ENCODE measurements around the gene CAMKK1.

Gene CAMKK1

GRCh38 chr17:3909257-3909656 lies 16.4 kb upstream of the CAMKK1 start:
- TF ChIP-seq CTCF (IDR thresholded peaks at IDR 0.05) = no peak

GRCh38 chr17:3907483-3908216 lies 14.8 kb upstream of the CAMKK1 start:
- TF ChIP-seq CTCF (IDR thresholded peaks at IDR 0.05) = peak; percentile 14; the same call in 1 of the 2 replicates

GRCh38 chr17:3906881-3907280 lies 14.0 kb upstream of the CAMKK1 start:
- TF ChIP-seq CTCF (IDR thresholded peaks at IDR 0.05) = no peak

- no peak for TF ChIP-seq CTCF (IDR thresholded peaks at IDR 0.05)
Measured at GRCh38 chr17:3905017-3905520, 12.2 kb upstream of the CAMKK1 start.

DNA sequence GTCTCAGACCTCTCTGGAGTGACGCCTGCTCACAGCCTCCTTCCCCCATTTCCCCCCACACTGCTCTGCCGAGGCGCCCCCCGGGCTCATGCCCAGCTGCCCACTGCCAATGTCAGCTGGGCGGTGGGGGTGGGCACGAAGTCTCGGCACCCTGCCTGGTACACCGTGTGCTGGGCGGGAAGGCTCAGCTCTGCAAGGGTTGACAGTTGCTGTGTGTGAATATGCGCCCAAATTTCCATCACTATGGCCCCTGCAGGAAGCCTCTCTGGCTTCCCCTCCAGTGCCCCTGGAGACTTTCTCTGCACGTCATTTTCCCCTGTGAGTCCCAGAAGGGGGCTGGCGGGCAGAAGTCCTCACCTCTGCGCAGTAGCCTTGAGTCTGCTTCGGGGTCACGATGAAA lies 11.6 kb upstream of the CAMKK1 start:
- no peak for TF ChIP-seq CTCF (IDR thresholded peaks at IDR 0.05)

DNA sequence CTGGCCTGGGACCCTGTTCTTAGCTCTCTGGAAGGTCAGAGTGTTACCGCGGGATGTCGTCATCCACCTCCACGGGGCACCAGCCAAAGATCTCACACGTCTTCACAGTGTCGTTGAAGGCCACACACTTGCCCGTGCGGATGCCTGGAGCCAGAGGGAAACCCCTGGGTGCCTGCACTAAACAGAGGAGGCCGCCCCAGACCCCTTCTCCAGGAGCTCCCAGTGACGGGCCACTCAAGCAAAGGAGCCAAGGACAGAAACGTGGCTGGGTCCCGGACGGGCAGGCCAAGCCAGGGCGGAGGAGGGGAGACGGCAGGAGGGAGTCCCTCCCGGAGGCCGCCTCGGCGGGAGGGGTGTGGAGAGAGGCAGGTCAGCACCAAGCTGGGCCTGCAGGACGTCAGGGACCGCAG lies 11.0 kb upstream of the CAMKK1 start:
- TF ChIP-seq CTCF (IDR thresholded peaks at IDR 0.05) = no peak

DNA sequence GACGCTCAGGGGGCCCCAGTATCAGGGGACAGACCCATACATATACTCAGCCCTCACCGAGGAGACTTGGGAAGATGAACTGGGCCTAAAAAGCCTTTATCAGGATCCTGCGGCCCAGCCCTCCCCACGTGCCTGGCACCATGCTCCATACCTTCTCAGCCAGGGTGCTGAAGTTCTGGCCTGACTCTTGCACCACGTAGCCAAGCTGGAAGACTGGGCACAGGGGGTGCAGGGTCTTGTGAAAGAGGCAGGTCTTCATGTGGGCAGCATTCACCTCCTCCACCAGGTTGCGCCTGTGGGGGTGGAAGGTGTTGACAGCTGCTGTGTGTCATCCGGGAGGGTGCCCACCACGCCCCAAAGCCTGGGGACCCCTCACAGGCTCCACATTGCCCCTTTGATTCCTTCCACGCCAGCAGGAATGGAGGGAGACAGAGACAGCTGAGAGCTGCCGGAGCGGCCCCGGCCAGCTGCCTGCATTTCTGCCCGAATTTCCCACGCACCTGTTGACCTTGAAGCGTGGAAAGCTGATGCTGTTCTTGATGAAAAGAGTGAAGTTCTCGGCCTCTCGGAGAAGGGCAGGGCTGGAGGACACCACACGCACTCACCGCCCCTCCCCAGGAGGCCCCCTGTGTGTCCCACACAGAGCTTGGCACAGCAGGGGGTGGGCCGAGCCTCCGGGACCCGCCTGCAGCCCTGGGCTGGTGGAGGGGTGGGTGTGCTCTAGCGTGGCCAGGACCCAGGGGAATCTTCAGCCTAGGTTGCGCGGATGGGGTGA lies 10.4 kb upstream of the CAMKK1 start:
- TF ChIP-seq CTCF (IDR thresholded peaks at IDR 0.05) = no peak
